Calu3 (cell line): Measurements from ENCODE around the gene ITPR2. TPM values are rescaled to one million over a fixed set of nuclear protein-coding genes. Genes with fewer than 3 reads are reported as not detected.

Experiments
- BruUV-seq: library from RNA; stranded (reverse); fragments of 400-500 nt; replicated peaks from 2 replicates; lab custom pipeline; 2021; lab: Mats Ljungman, UMichigan
- CTCF ChIA-PET: fragments of 300-600 bp; sonication (Branson Sonifier 250); formaldehyde crosslinking; loops from one replicate; lab custom pipeline; 2022; ENCODE audit warnings: antibody characterized with exemption; lab: Charles Lee
- DNase-seq: peaks from one replicate; pipeline ENCODE4 v3.0.0; 2022
- H3K27ac Mint-ChIP-seq: one replicate; pipeline ENCODE4 v1.8.0; 2022; ENCODE audit warnings: mixed read lengths; ENCODE audit not compliant: unreplicated experiment
- H3K27me3 Mint-ChIP-seq: one replicate; pipeline ENCODE4 v1.8.0; 2022; ENCODE audit warnings: mixed read lengths; ENCODE audit not compliant: unreplicated experiment
- H3K36me3 Mint-ChIP-seq: one replicate; pipeline ENCODE4 v1.8.0; 2022; ENCODE audit warnings: mild to moderate bottlenecking, moderate library complexity, mixed read lengths; ENCODE audit not compliant: insufficient read depth, unreplicated experiment
- H3K4me1 Mint-ChIP-seq: one replicate; pipeline ENCODE4 v1.8.0; 2022; ENCODE audit warnings: mild to moderate bottlenecking, low read depth, mixed read lengths; ENCODE audit not compliant: unreplicated experiment
- H3K4me3 Mint-ChIP-seq: one replicate; pipeline ENCODE4 v1.8.0; 2022; ENCODE audit warnings: mild to moderate bottlenecking, low read depth, moderate library complexity, mixed read lengths; ENCODE audit not compliant: unreplicated experiment
- H3K9me3 Mint-ChIP-seq: one replicate; pipeline ENCODE4 v1.8.0; 2022; ENCODE audit warnings: low read depth, mixed read lengths; ENCODE audit not compliant: unreplicated experiment
- intact Hi-C: fragments of 100-400 bp; cut with micrococcal nuclease; formaldehyde crosslinking; loops from one replicate; pipeline ENCODE4 v1.10.0; 2022; ENCODE audit not compliant: unreplicated experiment
- total RNA-seq: library from RNA; stranded (reverse); gene quantifications from 2 replicates; pipeline ENCODE4 v1.2.3, GENCODE V29; 2022
- TF ChIP-seq, protein P1 (sequence below): fragments of 200-600 bp; IDR thresholded peaks from one replicate; pipeline ENCODE4 v1.8.0; 2022; ENCODE audit warnings: antibody characterized with exemption; ENCODE audit not compliant: unreplicated experiment

Gene ITPR2
- total RNA-seq, 1 experiment from 2014 or later: 2.5 TPM

DNA sequence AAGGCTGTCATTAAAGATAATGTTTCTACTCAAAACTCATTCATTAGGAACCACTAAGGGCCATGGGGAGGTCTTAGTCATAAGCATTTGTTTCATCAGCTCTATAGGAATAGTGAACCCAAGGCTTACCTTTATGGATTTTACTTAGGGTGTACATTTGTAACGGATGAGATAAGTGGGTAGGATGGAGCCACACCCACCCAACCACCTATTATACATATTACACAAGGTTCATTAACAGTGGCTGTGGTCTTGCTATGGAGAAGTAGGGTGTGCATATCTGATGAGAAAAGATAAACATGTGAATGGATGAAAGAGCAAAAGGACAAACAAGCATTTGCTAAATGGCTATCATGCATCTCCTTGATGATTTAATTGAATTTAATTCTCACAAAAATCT lies 39.6 kb upstream of the ITPR2 start:
- DNase-seq: no peak
- H3K27me3 Mint-ChIP-seq: peaks cover 17% of the 10 kb centered on the region
- H3K4me3 Mint-ChIP-seq: no peak overlapping the region
- no peaks in the 10 kb centered on the region for H3K9me3 Mint-ChIP-seq
- CTCF ChIA-PET: no interaction called here
- H3K36me3 Mint-ChIP-seq: no peaks in the 10 kb centered on the region
- TF ChIP-seq, protein P1, sequence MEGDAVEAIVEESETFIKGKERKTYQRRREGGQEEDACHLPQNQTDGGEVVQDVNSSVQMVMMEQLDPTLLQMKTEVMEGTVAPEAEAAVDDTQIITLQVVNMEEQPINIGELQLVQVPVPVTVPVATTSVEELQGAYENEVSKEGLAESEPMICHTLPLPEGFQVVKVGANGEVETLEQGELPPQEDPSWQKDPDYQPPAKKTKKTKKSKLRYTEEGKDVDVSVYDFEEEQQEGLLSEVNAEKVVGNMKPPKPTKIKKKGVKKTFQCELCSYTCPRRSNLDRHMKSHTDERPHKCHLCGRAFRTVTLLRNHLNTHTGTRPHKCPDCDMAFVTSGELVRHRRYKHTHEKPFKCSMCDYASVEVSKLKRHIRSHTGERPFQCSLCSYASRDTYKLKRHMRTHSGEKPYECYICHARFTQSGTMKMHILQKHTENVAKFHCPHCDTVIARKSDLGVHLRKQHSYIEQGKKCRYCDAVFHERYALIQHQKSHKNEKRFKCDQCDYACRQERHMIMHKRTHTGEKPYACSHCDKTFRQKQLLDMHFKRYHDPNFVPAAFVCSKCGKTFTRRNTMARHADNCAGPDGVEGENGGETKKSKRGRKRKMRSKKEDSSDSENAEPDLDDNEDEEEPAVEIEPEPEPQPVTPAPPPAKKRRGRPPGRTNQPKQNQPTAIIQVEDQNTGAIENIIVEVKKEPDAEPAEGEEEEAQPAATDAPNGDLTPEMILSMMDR: no peak
- H3K27ac Mint-ChIP-seq: no peak overlapping the region
- H3K4me1 Mint-ChIP-seq: peaks cover 15% of the 10 kb centered on the region
- intact Hi-C loops: no loop called here
- no TSS peak for BruUV-seq

DNA sequence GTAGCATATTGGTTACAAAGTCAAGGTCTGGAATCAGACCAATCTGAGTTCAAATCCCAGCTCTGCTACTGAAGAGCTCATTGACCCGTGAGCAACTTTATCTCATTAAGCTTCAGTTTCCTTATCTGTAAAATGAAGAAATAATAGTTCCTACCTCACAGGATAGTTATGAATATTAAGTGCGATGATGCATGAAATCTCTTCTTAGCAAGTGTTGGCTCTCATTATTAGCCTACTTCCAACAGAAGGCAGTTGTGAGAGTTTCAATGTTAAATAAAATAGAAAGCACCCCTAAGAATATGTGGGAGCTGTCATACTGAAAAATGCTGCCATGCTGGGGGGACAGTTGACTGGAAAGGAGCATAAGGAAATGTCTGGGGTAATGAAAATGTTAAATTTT lies 39.0 kb upstream of the ITPR2 start:
- CTCF ChIA-PET: no interaction called here
- BruUV-seq: no TSS peak
- Mint-ChIP-seq H3K27ac (no peak overlapping the region), H3K27me3 (peaks cover 17% of the 10 kb centered on the region), H3K36me3 (no peaks in the 10 kb centered on the region), H3K9me3 (no peaks in the 10 kb centered on the region), H3K4me3 (no peak overlapping the region), H3K4me1 (peaks cover 15% of the 10 kb centered on the region)
- intact Hi-C loops: no loop called here
- no peak for DNase-seq
- TF ChIP-seq, protein P1: no peak

DNA sequence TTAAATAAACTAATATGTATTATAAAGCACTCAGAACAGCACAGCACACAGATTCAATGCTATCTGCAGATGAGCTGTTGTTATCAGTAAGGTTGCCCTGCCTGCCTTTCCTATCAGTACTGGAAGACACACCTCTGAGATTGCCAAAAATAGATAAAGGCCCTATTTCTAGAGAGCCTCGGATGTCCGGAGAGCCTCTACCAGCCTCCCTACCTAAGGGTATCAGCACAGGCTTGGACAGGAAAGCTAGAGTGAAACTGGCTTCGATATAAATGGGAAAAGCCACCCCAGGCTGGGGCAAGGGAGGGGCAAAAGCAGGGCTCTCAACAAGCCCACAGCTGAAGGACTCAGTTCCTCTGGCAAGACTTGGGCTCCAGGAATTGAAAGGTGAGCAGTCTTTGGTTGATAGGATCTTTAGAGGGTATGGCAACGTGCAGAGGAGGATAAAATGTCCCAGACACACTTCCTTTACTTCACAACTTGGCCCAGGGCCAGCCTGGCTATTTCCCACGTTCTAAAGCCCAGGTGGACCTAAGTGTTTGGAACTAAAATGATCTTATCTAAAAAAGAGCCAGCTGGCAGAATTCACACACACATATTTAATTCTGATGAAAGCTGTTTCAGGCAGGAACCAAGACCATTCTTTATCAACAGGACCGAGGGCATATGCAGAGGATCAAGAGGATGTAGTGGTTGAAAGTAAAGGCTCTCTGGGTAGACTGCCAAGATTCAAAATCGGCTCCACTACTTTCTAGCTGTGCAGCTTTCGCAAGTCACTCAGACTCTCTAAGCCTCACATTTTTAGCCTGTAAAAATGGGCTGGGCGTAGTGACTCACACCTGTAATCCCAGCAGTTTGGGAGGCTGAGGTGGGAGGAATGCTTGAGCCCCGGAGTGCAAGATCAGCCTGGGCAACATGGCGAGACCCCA lies 37.8 kb upstream of the ITPR2 start:
- CTCF ChIA-PET: interaction anchor here (0.6 to 0.7 kb wide), 2 partner anchors 146 to 306 kb away, joined by 3 to 5 read pairs; no protein-coding TSS in a partner anchor
- H3K27me3 Mint-ChIP-seq: peaks cover 17% of the 10 kb centered on the region
- H3K36me3 Mint-ChIP-seq: no peaks in the 10 kb centered on the region
- peaks cover 15% of the 10 kb centered on the region for H3K4me1 Mint-ChIP-seq
- no peak overlapping the region for H3K27ac Mint-ChIP-seq
- peak overlapping the region; percentile 17 for H3K4me3 Mint-ChIP-seq
- no peaks in the 10 kb centered on the region for H3K9me3 Mint-ChIP-seq
- peak; percentile 27 for DNase-seq
- TF ChIP-seq, protein P1: no peak
- BruUV-seq: no TSS peak
- intact Hi-C loops: no loop called here

DNA sequence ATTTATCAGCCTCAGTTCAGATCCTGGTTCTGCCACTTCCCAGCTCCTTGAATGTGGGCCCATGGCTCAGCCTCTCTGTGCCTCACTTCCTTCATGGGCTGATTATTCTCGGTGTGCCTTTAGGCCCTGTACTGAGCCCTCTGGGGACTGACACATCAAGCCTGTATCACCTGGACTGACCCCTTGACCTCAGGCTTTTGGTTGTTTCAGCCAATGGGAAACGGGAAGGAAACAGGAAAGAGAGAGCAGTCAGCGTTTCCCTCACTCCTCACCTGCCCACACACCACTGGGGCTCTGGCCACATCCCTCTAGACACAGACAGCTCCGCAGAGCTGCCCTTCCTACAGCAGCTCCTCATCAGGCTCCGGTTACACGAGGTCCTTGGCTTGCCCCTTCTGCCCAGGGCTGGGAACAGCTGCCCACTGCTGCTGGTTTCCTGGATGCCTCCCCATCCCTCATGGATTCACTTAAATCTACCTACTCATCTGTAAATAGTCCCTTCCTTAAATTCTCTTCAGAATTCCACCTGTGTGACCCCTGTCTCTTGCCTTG lies 37.0 kb upstream of the ITPR2 start:
- DNase-seq: no peak
- no peaks in the 10 kb centered on the region for H3K9me3 Mint-ChIP-seq
- no peak overlapping the region for H3K4me3 Mint-ChIP-seq
- peaks cover 17% of the 10 kb centered on the region for H3K27me3 Mint-ChIP-seq
- CTCF ChIA-PET: no interaction called here
- TF ChIP-seq, protein P1: no peak
- no peaks in the 10 kb centered on the region for H3K36me3 Mint-ChIP-seq
- BruUV-seq: no TSS peak
- no peak overlapping the region for H3K27ac Mint-ChIP-seq
- peaks cover 15% of the 10 kb centered on the region for H3K4me1 Mint-ChIP-seq
- intact Hi-C loops: no loop called here
